OCI-LY1 (cell line): ENCODE data around the gene ZSWIM5.
"Not testable (repeated sequence)": the region's sequence is repeated elsewhere in the genome, so short reads cannot be mapped to it uniquely, and the experiment has no call there.

Experiments
- H2AFZ ChIP-seq: fragments of 200-600 bp; sonication (generic), shearing (Covaris generic); 2 replicates; pipeline ENCODE4 v1.6.0; 2014; ENCODE audit warnings: antibody characterized with exemption, mild to moderate bottlenecking, low read length
- H3F3A ChIP-seq: fragments of 200-600 bp; sonication (generic), shearing (Covaris generic); 2 replicates; pipeline ENCODE4 v1.6.0; 2014; ENCODE audit warnings: mild to moderate bottlenecking, antibody characterized with exemption, low read length, moderate library complexity; ENCODE audit not compliant: insufficient read depth
- H3K27ac ChIP-seq: fragments of 200-600 bp; sonication (generic); 2 replicates; pipeline ENCODE4 v1.5.1; 2014; ENCODE audit warnings: low read length, mixed run types, mild to moderate bottlenecking, low read depth; ENCODE audit not compliant: poor library complexity, severe bottlenecking
- H3K27me3 ChIP-seq: fragments of 200-600 bp; sonication (generic); 2 replicates; pipeline ENCODE4 v1.6.0; 2014; ENCODE audit warnings: antibody characterized with exemption, mild to moderate bottlenecking, low read length, moderate library complexity; ENCODE audit not compliant: insufficient read depth
- H3K36me3 ChIP-seq: fragments of 200-600 bp; sonication (generic); 2 replicates; pipeline ENCODE4 v1.6.1; 2014; ENCODE audit warnings: mild to moderate bottlenecking, antibody characterized with exemption, low read length, moderate library complexity, mixed read lengths; ENCODE audit not compliant: insufficient read depth
- H3K4me1 ChIP-seq: fragments of 200-600 bp; sonication (generic); 2 replicates; pipeline ENCODE4 v1.5.1; 2014; ENCODE audit warnings: mild to moderate bottlenecking, low read length, moderate library complexity; ENCODE audit not compliant: insufficient read depth, severe bottlenecking
- H3K4me2 ChIP-seq: fragments of 200-600 bp; sonication (generic), shearing (Covaris generic); 2 replicates; pipeline ENCODE4 v1.6.1; 2014; ENCODE audit warnings: low read length
- H3K4me3 ChIP-seq: fragments of 200-600 bp; sonication (generic); 2 replicates; pipeline ENCODE4 v1.5.1; 2014; ENCODE audit warnings: low read length, low read depth, mild to moderate bottlenecking, mixed read lengths; ENCODE audit not compliant: poor library complexity, severe bottlenecking
- H3K79me2 ChIP-seq: fragments of 200-600 bp; shearing (Covaris generic); 2 replicates; pipeline ENCODE4 v1.6.1; 2016; ENCODE audit warnings: mixed run types, low read length, mixed read lengths; ENCODE audit not compliant: insufficient read depth
- H3K9ac ChIP-seq: fragments of 200-600 bp; sonication (generic), shearing (Covaris generic); 2 replicates; pipeline ENCODE4 v1.6.1; 2014; ENCODE audit warnings: mild to moderate bottlenecking, low read length, mixed read lengths
- H3K9me2 ChIP-seq: fragments of 200-600 bp; sonication (generic), shearing (Covaris generic); 2 replicates; pipeline ENCODE4 v1.6.1; 2014; ENCODE audit warnings: low read depth, mild to moderate bottlenecking, low read length, mixed read lengths
- H3K9me3 ChIP-seq: fragments of 200-600 bp; shearing (Covaris generic); 2 replicates; pipeline ENCODE4 v1.6.1; 2014; ENCODE audit warnings: low read length, mixed read lengths
- H4K20me1 ChIP-seq: fragments of 200-600 bp; sonication (generic), shearing (Covaris generic); 2 replicates; pipeline ENCODE4 v1.6.0; 2016; ENCODE audit warnings: mild to moderate bottlenecking, low read length; ENCODE audit not compliant: insufficient read depth
- CTCF ChIP-seq: fragments of 200-600 bp; sonication (generic), shearing (Covaris generic); IDR thresholded peaks from 2 replicates; pipeline ENCODE4 v1.5.1; 2017; ENCODE audit warnings: mild to moderate bottlenecking, antibody characterized with exemption, low read length, moderate library complexity, mixed read lengths
- EZH2 ChIP-seq: fragments of 200-600 bp; sonication (generic), shearing (Covaris generic); IDR thresholded peaks from 2 replicates; pipeline ENCODE4 v1.8.0; 2017; ENCODE audit warnings: borderline replicate concordance, mixed run types, mild to moderate bottlenecking, antibody characterized with exemption, low read length, moderate library complexity, mixed read lengths

ZSWIM5 gene

GRCh38 chr1:45112661-45113060, 93.7 kb downstream of the ZSWIM5 start:
- Histone ChIP-seq H3K36me3 (no peaks in the 10 kb centered on the region), H4K20me1 (no peaks in the 10 kb centered on the region), H3K9me2 (no peaks in the 10 kb centered on the region), H2AFZ (no peak overlapping the region), H3K9me3 (no peaks in the 10 kb centered on the region), H3K4me2 (no peak overlapping the region), H3K4me3 (no peak overlapping the region), H3K27ac (no peak overlapping the region), H3F3A (no peaks in the 10 kb centered on the region), H3K79me2 (no peaks in the 10 kb centered on the region), H3K9ac (no peak overlapping the region), H3K4me1 (no peaks in the 10 kb centered on the region), H3K27me3 (no peaks in the 10 kb centered on the region)
- TF ChIP-seq CTCF (no peak), EZH2 (no peak)

- no peak overlapping the region for H3K9ac ChIP-seq
- no peak overlapping the region for H3K4me2 ChIP-seq
- no peaks in the 10 kb centered on the region for H3K4me1 ChIP-seq
- H3K79me2 ChIP-seq, result no peaks in the 10 kb centered on the region
- no peaks in the 10 kb centered on the region for H3K9me2 ChIP-seq
- H3K27me3 ChIP-seq, result no peaks in the 10 kb centered on the region
- no peaks in the 10 kb centered on the region for H3K9me3 ChIP-seq
- no peak overlapping the region for H2AFZ ChIP-seq
- H3K36me3 ChIP-seq, result no peaks in the 10 kb centered on the region
- no peaks in the 10 kb centered on the region for H3F3A ChIP-seq
- no peak overlapping the region for H3K27ac ChIP-seq
- no peak for TF ChIP-seq CTCF
- TF ChIP-seq EZH2, result no peak
- no peak overlapping the region for H3K4me3 ChIP-seq
- H4K20me1 ChIP-seq, result no peaks in the 10 kb centered on the region
Observed at GRCh38 chr1:45111239-45111638, 95.2 kb downstream of the ZSWIM5 start.

- TF ChIP-seq EZH2, result no peak
- TF ChIP-seq CTCF, result no peak
- Histone ChIP-seq H3F3A (no peaks in the 10 kb centered on the region), H3K36me3 (no peaks in the 10 kb centered on the region), H3K9ac (no peak overlapping the region), H3K27me3 (no peaks in the 10 kb centered on the region), H3K9me3 (no peaks in the 10 kb centered on the region), H3K27ac (no peak overlapping the region), H2AFZ (no peak overlapping the region), H3K4me3 (no peak overlapping the region), H4K20me1 (no peaks in the 10 kb centered on the region), H3K9me2 (no peaks in the 10 kb centered on the region), H3K4me2 (no peak overlapping the region), H3K79me2 (no peaks in the 10 kb centered on the region), H3K4me1 (no peaks in the 10 kb centered on the region)
Observed at GRCh38 chr1:45107782-45108181, 98.6 kb downstream of the ZSWIM5 start.

GRCh38 chr1:45106864-45107263, 99.5 kb downstream of the ZSWIM5 start:
- not testable (repeated sequence) for H3K4me1 ChIP-seq, H3K27ac ChIP-seq, H3K9me3 ChIP-seq, H3K4me2 ChIP-seq, H3K4me3 ChIP-seq, H3K9me2 ChIP-seq, H3F3A ChIP-seq, H3K9ac ChIP-seq, H2AFZ ChIP-seq, H4K20me1 ChIP-seq, H3K27me3 ChIP-seq, H3K36me3 ChIP-seq, H3K79me2 ChIP-seq

GRCh38 chr1:45106156-45106545, 100.3 kb downstream of the ZSWIM5 start:
- H2AFZ ChIP-seq, H3K27me3 ChIP-seq, H4K20me1 ChIP-seq, H3K9me3 ChIP-seq, H3K9me2 ChIP-seq, H3K9ac ChIP-seq, H3K4me2 ChIP-seq, H3K79me2 ChIP-seq, H3K4me1 ChIP-seq, H3K27ac ChIP-seq, H3F3A ChIP-seq, H3K36me3 ChIP-seq, H3K4me3 ChIP-seq: not testable (repeated sequence)
